HG03565 (cell line): ENCODE data around the gene RASSF5.

Experiments used
- ATAC-seq: cut with Tn5 transposase; IDR thresholded peaks from one replicate; pipeline ENCODE4 v1.9.1; 2021; ENCODE audit warnings: mild to moderate bottlenecking, moderate library complexity; ENCODE audit not compliant: unreplicated experiment

The RASSF5 gene

DNA sequence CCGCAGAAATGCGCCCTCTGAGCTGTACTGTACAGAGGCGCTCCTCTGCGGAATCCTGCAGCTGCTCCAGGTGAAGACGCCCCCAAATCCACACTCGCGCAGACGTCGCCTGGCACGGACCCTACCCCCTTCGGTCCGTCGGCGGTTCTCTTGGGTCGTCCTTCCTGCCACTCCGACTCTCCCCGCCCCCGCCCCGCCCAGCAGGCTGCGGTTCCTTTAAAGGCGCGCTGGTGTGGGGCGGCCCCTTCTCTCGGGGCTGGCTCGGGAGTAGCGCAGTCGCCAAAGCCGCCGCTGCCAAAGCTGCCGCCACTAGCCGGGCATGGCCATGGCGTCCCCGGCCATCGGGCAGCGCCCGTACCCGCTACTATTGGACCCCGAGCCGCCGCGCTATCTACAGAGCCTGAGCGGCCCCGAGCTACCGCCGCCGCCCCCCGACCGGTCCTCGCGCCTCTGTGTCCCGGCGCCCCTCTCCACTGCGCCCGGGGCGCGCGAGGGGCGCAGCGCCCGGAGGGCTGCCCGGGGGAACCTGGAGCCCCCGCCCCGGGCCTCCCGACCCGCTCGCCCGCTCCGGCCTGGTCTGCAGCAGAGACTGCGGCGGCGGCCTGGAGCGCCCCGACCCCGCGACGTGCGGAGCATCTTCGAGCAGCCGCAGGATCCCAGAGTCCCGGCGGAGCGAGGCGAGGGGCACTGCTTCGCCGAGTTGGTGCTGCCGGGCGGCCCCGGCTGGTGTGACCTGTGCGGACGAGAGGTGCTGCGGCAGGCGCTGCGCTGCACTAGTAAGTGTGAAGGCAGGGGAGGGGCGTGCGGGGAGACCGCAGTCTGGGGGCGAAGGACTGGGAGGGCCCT lies at the start of gene RASSF5:
RASSF5 (plus strand) TSS at position 248 of the 846 bp plus-strand sequence; CDS start at position 320, 72 bp downstream.
- no peak for ATAC-seq

DNA sequence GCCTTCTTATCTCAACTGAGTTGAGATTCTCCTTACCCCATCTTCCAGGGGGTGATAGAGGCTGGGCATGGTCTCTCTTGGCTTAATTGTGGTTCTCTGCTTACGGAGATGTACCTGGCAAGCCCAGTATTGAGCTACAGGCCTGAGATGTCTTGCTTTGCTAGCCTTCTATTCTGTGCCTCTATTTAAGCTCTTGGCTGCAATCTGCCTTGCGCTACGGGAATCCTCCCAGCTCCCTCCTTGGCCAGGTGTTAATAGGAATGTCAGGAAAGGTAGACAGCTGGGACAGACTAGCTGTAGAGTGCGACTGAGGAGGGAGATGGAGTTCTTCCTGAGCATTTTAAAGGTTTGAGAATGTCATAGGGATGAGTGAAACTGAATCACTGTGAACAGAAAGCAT lies 47.6 kb upstream of the RASSF5 start:
- ATAC-seq, result no peak

DNA sequence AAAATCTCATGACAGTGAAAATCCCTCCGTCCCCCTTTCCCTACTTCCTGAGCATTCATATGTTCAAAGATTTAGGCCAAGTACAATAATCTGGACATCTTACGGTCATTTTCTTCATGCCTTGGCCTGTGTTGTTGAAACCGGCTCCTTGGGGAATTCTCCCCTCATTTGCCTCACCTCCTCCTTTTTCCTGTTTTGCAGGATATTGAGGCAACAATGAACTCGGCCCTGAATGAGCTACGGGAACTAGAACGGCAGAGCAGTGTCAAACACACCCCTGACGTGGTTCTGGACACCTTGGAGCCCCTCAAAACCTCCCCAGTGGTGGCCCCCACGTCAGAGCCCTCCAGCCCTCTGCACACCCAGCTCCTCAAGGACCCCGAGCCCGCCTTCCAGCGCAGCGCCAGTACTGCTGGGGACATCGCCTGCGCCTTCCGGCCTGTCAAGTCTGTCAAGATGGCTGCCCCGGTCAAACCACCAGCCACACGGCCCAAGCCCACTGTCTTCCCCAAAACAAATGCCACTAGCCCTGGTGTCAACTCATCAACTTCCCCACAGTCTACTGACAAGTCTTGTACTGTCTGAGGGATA lies 46.4 kb upstream of the RASSF5 start:
- ATAC-seq, result no peak

DNA sequence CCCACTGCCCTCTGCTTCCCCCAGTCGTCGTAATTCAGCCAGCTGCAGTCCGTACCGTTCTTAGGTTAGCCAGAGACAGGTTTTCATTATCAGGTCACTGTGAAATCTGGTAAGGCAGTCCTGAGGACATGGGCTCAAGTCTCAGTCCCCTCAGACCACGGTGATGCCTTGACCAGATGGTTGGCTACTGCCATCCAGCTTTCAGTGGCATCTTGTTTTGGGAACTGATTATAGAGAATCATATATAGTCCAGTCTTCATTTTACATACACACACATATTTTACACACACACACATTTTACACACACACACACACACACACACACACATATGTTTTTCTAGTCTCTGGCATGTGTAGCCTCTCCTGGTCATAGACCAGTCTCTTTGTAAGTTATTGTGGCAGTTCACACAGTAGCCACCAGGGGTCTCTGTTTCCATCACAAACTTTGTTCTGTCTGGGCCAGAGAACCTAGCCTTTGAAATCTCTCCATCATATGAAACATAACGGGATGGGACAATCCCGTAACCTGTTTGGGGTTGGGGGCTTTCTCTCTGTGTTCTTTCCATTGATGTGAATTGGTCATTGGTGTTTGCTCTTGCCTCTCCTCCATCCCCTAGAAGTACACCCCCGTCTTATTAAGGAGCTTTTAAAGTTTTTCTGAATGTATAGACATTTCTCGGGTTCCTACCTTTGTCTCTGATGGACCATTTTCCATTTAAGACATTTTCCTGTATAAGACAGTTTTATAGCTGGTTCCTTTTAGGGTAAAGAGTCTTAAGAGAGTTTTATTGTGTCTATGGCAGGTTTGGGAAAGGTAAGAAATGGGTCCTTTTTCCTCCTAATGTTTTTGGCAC lies 45.5 kb upstream of the RASSF5 start:
- ATAC-seq, result no peak

DNA sequence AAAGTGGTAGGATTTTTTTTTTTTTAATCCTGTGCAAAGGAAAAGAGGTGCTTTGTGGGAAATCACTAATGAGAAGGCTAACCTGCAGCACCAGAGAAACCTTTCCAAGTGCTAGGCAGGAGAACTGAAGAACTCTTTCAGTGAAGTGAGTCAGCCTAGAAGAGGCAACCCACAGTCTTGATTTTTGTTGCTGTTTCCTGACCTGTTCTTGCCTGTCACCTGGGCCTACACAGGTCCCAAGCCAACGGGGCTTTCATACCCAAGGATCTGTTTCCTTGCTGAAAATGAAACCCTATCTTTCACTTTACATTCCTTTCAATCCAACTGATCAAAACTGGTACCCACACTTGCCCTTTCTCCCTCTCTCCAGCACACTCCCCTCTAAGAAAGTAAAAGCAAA lies 44.2 kb upstream of the RASSF5 start:
- ATAC-seq, result no peak

DNA sequence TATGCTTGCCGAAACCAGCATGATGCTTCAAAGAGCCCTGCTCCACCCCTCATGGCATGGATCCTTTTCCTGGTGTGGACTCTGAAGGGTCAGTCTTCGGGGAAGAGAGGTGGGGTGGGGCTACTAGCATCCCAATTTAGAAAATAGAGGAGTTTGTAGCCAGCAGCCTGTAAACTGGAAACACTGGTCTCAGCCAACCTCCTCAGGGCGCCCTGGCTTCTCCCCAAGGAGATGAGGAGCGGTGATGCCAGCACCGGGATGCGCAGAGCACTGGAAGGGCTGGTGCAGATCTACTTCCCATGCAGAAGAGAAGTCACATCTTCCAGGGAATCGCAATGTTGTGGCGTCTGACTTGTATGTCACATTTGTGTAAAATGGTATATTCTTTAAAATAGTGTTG lies 43.4 kb upstream of the RASSF5 start:
- no peak for ATAC-seq

GRCh38 chr1:206464456-206464964 lies 42.8 kb upstream of the RASSF5 start:
- ATAC-seq, result no peak

GRCh38 chr1:206465951-206466350 lies 41.4 kb upstream of the RASSF5 start:
- peak; percentile 49 for ATAC-seq

GRCh38 chr1:206466840-206467649 lies 40.3 kb upstream of the RASSF5 start:
- no peak for ATAC-seq

DNA sequence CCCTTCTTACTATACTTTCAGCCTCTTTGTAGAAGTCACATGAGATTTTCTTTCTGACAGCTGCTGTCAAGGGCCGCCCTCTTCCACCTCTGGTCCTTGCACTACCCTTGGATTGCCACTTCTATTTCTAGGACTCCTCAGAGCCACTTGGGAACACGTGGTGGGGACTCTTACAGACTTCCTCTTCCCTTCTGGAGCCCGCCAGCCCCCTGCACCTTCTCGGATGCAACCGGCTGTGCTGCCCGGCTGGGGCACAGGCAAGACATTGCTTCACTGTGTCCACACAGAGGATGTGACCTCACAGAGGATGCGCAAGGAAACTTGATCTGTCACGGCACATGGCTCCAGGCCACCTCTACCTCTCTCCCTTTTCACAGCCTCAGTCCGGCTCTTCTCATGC lies 39.4 kb upstream of the RASSF5 start:
- ATAC-seq, result no peak

- no peak for ATAC-seq
These were observed 38.8 kb upstream of the RASSF5 start for GRCh38 chr1:206468571-206468970.

GRCh38 chr1:206469411-206469932 lies 37.9 kb upstream of the RASSF5 start:
- no peak for ATAC-seq

DNA sequence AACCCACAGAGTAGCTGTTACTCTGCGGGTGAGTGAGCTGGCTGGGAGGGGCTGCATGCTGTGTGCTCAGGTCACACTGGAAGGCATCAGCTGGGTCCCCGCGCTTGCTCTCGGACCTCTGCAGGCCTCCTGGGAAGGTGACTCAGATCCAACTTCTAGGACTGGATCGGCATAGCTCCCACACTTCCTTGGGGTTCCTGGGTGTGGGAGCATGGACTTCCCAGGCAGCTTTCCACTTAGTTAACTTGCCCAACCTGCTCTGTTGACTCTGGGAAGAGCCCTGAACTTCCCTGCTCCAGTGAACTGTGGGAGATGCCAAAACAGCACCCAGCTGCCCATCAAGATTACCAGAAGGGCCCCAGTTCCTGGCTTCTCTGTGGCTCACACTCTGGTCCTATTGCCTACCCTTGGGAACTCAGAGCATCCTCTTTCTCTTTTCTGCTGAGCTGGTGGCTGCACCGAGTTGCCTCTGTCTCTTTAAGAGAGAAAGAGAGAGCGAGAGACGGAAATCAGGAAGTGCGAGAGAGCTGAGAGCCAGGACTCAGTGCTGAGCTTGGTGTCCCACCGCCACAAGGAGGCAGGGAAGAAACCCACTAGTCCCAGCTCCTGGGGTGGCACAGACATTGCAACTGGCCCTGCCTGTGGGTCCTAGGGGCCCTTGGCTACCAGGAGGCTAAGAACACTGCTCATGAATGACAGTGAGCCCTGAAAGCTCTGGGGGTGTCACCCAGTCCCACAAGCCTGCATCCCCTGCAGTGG lies 37.2 kb upstream of the RASSF5 start, which contains the start of gene IKBKE:
IKBKE (plus strand) TSS at position 544 of the 759 bp plus-strand sequence. CDS start 2,752 bp downstream, outside the sequence.
- no peak for ATAC-seq

DNA sequence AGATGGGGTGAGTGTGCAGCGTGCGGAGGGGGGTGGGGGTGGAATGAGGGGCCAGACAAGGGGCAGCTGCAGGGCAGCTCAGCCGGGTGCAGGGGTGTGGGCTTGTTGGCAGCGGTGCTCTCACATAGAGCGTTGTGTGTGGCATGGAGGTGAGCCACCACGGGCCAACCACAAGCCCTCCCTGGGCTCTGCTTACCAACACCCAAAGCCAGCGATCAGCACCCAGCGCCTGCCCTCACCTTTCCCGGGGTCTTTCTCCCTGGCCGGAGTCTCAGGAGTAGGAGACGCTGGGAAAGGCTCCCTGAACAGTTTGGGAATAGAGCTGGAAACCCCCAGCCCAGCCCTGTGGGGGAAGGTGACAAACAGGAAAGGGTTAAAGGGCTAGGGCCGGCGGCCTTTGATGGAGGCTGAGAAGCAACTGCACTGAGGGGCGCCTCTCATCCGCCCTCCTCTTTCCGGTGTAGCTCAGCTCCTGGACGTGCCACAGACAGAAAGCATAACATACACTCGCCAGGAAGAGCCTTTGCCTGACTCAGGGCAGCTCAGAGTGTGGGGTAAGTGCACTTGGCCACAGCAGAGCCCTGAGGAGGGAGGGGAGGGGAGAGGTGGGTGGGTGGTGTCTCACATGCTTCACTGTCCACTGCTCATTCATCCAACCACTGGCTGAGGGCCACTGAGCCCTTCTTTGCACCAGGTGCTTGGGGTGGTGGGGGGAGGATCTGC lies 36.5 kb upstream of the RASSF5 start:
- no peak for ATAC-seq

GRCh38 chr1:206471415-206471801 lies 35.9 kb upstream of the RASSF5 start:
- ATAC-seq, result no peak

DNA sequence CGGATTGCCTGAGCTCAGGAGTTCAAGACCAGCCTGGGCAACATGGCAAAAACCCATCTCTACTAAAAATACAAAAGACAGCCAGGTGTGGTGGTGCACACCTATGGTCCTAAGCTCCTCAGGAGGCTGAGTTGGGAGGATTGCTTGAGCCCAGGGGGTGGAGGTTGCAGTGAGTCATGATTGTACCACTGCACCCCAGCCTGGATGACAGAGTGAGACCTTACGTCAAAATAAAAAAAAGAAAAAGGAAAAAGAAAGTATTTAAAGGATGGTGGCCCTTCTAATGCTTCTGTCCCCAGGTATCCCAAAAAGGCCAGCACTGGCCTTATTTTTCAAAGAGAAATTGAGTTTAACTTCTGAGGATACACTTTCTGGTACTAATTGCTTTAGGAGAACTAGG lies 35.3 kb upstream of the RASSF5 start:
- ATAC-seq, result no peak

DNA sequence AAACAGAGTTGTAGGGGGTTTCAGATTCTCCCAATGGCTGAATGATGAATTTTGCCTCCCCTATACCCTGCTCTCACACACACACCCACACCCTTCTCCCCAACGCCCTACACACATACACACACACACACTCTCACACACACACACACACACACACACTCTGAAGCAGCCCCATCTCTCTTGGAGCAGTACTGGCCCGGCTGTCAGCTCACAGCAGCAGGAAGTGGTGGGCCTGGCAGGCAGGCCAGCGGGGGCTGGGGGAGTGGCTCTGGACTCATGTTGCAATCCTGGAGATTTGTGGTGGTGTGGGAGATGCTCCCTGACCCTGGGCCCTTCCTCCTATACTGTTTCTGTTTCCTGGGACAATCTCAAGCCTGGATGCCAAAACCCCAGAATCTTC lies 34.9 kb upstream of the RASSF5 start:
- no peak for ATAC-seq

DNA sequence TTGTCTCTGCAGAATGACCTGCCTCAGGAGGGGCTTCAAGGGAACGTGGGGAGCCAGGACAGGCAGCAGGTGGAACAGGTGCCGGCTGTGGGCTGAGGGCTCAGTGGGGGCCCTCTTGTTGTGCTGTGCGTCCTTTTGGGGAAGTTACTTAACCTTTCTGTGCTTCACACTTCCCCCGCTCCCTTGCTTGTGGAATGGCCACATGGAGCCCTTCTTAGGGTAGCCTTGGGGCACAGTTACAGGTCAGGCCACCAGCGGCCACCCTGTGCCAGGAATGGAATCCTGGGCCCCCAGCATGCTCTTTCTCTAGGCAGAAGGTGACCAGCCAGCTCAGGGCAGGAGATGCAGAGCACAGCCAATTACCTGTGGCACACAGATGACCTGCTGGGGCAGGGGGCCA lies 34.4 kb upstream of the RASSF5 start:
- no peak for ATAC-seq

GRCh38 chr1:206476058-206476457 lies 31.3 kb upstream of the RASSF5 start:
- ATAC-seq, result no peak
